ENCODE data around the gene NR6A1. TPM values are rescaled to one million over a fixed set of nuclear protein-coding genes. Genes with fewer than 3 reads are reported as not detected.
A peak's percentile ranks its signal among the peaks of the same experiment; 100 is the strongest.

The NR6A1 gene
- total RNA-seq, 1 experiment from 2014 or later: 97.7 TPM

DNA sequence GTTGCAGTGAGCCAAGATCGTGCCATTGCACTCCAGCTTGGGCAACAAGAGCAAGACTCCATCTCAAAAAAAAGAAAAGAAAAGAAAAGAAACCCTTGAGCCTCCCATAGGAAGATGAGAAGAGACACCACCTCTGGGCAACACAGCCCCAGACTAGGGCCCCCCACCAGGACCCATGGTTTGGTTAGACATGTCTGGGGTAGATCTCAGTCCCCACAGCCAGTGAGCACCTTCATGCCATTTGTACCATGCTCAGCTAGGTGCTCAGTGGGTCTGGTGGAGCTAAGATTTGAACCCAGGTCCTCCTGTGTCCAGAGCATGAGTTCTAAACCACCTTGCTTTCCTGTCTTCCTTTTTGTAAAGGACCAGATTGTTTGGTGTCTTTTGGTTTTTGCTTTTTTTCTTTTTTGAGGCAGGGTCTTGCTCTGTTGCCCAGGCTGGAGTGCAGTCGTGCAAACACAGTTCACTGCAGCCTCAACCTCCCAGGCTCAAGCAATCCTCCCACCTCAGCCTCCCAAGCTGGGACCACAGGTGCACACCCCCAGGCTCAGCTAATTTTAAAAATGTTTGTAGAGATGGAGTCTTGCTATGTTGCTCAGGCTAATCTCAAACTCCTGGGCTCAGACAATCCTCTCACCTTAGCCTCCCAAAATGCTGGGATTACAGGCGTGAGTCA is 17.6 kb upstream of the NR6A1 start:
- H3K27me3 ChIP-seq (ENCODE audit: control insufficient read depth, insufficient read depth, low read length): no peaks in the 10 kb centered on the region
- H3K36me3 ChIP-seq (replicated peaks; ENCODE audit: control insufficient read depth, insufficient read depth, low read length): no peaks in the 10 kb centered on the region
- DNase-seq: no peak
- no peak overlapping the region for H3K4me3 ChIP-seq (ENCODE audit: insufficient read depth, low read depth, low read length)

DNA sequence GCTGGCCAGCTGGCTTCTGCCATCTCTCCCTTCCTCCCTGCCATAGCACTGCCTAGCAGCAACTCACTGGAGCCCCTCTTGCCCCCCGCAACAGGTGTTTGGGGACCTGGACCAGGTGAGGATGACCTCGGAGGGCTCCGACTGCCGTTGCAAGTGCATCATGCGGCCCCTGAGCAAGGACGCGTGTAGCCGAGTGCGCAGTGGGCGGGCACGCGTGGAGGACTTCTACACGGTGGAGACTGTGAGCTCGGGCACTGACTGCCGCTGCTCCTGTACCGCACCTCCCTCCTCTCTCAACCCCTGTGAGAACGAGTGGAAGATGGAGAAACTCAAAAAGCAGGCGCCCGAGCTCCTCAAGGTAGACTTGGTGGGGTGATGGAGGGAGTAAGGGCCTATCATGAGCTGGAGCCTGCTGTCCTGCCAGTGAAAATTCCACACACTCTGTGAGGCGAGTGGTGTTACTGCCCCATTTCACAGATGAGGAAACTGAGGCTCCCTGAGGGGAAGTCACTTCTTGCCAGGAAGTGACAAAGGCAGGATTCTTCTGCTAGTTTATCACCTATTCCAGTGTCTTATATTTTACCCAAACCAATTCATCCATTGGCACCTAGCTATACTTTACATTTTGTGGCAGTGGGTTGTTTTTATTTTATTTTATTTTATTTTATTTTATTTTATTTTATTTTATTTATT is 15.9 kb upstream of the NR6A1 start:
- Histone ChIP-seq H3K27me3 (ENCODE audit: control insufficient read depth, insufficient read depth, low read length) (no peaks in the 10 kb centered on the region), H3K36me3 (replicated peaks; ENCODE audit: control insufficient read depth, insufficient read depth, low read length) (no peaks in the 10 kb centered on the region)
- no peak for DNase-seq

DNA sequence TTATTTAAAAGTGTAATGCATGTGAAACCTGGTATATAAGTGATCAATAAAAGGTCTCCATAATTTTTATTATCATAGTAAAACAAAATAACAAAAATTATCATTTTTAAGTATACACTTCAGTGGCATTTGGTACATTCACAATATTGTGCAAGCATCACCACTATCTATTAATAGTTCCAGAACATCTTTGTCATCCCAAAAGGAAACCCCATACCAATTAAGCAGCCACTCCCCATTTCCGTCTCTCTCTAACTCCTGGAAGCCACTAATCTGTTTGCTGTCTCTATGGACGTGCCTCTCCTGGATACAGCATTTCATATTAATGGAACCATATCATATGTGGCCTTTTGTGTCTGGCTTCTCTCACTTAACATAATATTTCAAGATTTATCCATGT is 13.4 kb upstream of the NR6A1 start:
- Histone ChIP-seq H3K36me3 (replicated peaks; ENCODE audit: control insufficient read depth, insufficient read depth, low read length) (no peaks in the 10 kb centered on the region), H3K27me3 (ENCODE audit: control insufficient read depth, insufficient read depth, low read length) (no peaks in the 10 kb centered on the region), H3K4me3 (ENCODE audit: insufficient read depth, low read depth, low read length) (no peak overlapping the region)
- peak; percentile 16 for DNase-seq

More for the DNA sequence above, 15.9 kb upstream of the NR6A1 start:
- no peak overlapping the region for H3K4me3 ChIP-seq (ENCODE audit: insufficient read depth, low read depth, low read length)

DNA sequence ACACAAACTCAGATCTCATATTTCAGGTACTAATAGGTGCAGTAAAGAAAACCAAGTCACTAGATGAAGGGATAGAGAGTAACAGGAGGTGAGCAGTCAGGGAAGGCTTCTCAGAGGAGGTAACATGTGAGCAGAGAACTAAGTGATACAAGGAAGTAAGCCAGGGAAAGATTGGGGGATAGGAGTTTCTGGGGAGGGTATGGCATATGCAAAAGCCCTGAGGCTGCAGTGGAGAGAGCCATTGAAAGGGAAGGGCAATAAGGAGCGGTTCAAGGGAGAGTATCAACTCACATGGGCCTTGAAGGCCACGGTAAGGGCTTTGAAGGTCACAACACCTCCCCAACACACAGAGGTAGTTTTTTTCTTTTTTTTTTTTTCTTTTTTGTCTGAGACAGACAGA is 12.7 kb upstream of the NR6A1 start:
- Histone ChIP-seq H3K27me3 (ENCODE audit: control insufficient read depth, insufficient read depth, low read length) (no peaks in the 10 kb centered on the region), H3K4me3 (ENCODE audit: insufficient read depth, low read depth, low read length) (no peak overlapping the region), H3K36me3 (replicated peaks; ENCODE audit: control insufficient read depth, insufficient read depth, low read length) (no peaks in the 10 kb centered on the region)
- peak; percentile 11 for DNase-seq

DNA sequence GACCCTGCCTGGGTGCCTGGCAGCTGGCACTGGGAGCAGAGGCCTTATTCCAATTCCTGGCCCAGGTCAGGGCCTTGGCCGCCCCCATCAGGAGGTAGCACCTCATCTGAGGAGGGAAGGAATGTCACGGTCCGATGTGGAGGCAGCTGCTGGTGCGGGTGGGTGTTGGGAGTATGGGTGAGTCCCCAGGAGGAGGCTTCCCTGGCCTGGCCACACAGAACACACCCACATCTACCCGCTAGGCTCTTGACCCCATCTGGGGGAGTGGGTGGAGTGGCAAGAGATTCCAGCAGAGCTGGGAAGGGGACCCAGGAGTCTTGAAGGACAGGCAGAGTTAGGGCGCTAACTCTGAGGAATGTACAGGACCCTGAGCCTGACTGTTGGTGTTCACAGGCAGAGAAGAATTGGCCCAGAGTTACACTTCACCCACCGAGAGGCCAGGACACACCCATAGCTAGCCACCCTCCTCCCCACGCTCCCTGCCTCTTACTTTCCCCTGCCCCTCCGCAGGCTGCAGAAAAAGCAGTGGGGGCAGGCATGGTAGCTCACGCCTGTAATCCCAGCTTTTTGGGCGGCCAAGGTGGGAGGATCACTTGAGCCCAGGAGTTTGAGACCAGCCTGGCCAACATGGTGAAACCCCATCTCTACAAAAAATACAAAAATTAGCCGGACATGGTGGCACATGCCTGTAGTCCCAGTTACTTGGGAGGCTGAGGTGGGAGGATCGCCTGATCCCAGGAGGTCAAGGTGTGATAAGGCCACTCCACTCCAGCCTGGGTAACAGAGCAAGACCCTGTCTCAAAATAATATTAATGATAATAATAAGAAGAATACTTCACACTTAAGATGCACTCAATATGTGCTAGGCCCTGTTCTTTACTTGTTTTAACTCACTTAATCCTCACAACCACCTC is 11.8 kb upstream of the NR6A1 start:
- DNase-seq: peak; percentile 58
- H3K36me3 ChIP-seq (replicated peaks; ENCODE audit: control insufficient read depth, insufficient read depth, low read length): no peaks in the 10 kb centered on the region
- H3K4me3 ChIP-seq (ENCODE audit: insufficient read depth, low read depth, low read length): no peak overlapping the region
- no peaks in the 10 kb centered on the region for H3K27me3 ChIP-seq (ENCODE audit: control insufficient read depth, insufficient read depth, low read length)

DNA sequence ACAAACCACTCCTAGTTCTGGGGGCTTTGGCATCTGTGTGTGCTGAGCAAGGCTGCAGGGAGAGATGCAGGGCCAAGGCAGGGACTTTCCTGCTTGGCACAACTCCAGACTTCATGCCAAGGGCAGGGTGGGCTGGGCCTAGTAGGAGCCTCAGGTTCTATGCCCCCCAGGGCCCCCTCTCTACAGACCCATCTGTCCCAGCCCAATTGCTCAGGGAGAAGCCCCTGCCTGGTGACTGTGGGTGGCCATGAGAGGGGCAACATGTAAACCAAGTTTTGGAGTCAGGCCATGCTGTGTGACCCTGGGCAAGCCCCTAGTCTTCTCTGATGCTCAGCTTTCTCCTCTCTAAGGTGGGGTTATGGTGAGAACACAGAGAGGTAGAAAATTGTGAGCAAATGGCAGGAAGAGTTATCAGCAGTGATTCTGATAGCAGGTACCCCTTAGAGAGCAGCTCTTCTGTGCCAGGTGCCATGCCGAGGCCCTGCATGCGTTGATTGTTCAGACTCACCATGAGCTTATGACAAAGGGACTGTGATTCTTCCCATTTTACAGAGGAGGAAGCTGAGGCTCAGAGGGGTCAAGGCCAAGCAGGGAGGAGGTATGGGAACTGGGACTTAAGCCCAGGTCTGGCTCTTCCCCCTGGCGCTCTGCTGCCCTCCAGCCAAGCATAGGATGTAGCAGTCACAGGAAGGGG is 11.0 kb upstream of the NR6A1 start:
- DNase-seq: no peak
- H3K27me3 ChIP-seq (ENCODE audit: control insufficient read depth, insufficient read depth, low read length): peaks cover 7% of the 10 kb centered on the region

DNA sequence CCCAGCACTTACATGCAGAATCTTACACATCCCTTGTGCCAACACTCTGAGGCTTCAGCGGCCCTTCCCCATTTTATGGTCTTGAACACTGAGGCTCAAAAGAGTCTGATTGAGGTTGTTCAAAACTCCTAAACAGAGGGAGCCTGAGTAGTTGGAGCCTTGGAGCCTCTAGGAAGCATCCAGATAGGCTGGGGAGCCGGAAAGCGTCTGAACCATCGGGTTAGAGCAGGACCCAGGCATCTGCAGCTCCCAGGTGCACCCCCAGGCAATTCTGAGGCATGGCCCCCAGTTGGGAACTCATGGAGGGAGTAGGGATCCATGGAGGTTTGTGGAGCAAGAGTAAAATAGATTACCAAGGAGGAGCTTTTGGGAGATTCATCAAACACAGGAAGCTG is 9.6 kb upstream of the NR6A1 start:
- Histone ChIP-seq H3K36me3 (replicated peaks; ENCODE audit: control insufficient read depth, insufficient read depth, low read length) (no peaks in the 10 kb centered on the region), H3K4me3 (ENCODE audit: insufficient read depth, low read depth, low read length) (no peak overlapping the region), H3K27me3 (ENCODE audit: control insufficient read depth, insufficient read depth, low read length) (peaks cover 15% of the 10 kb centered on the region)
- no peak for DNase-seq

More for the DNA sequence above, 11.0 kb upstream of the NR6A1 start:
- Histone ChIP-seq H3K36me3 (replicated peaks; ENCODE audit: control insufficient read depth, insufficient read depth, low read length) (no peaks in the 10 kb centered on the region), H3K4me3 (ENCODE audit: insufficient read depth, low read depth, low read length) (no peak overlapping the region)

DNA sequence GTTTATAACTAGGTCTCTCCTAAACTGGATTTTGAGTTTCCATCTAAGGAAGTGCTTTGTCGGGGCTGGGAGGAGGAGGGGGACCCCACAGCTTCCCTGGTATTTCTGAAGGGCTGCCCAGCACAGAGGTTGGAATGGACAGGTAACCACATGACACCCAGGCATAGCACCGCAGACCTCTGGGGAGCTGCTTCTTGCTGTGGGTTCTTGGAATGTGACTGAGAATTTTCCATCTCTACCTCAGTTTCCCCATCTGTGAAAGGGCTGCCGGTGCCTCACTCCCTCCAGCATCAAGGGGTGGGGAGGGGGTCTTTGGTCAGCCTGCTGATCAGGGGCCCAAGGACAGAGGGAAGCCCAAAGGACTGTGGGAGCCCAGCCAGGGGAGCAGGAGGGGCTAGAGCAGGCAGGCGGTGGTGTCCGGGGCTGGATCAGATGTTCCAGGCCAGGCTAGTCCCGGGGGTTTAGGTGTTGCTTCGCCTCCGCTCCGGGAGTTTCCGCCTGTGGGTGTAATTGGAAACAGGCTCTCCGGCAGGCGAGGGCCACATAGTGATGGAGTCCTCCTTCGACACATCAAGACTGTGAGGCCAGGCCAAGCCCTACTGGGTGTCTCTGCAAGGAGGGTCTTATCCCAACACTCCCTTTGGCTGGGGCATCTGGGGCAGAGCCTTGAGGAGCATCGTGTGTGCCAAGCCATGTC is 9.1 kb upstream of the NR6A1 start:
- H3K36me3 ChIP-seq (replicated peaks; ENCODE audit: control insufficient read depth, insufficient read depth, low read length): no peaks in the 10 kb centered on the region
- peaks cover 16% of the 10 kb centered on the region for H3K27me3 ChIP-seq (ENCODE audit: control insufficient read depth, insufficient read depth, low read length)
- DNase-seq: peak; percentile 55
- no peak overlapping the region for H3K4me3 ChIP-seq (ENCODE audit: insufficient read depth, low read depth, low read length)

DNA sequence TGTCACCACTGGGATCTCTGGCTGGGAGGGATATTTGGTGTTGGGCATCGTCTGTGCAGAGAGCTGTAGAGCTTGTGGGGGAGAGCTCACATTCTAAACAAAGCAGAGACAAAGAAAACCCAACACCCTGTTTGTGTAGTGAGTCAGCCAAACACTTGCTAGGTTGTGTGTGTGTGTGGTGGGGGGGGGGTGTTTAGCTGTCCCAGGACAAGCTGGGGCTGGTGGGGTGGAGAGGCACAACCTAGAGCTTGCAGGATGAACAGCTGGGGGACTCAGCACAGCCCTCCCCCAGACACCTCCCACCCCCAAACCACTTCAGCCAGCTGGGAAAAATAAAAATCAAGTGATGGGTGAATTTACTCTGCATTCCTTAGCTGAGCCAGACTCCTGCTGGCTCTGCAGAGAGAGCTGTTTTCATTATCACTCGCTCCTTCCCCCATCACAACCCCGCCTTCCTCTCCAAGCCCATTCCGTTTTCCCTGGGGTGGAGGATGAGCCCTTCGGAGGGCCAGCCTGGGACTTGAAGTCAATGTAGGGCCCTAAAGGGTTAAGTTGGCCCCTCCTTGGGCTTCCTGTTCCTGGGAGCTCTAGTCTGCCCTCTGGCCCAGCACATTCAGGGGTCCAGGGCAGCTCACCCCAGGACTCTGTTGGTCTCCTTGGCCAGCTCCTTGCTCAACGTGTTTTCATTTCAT is 8.4 kb upstream of the NR6A1 start:
- H3K4me3 ChIP-seq (ENCODE audit: insufficient read depth, low read depth, low read length): no peak overlapping the region
- peak; percentile 89 for DNase-seq
- no peaks in the 10 kb centered on the region for H3K36me3 ChIP-seq (replicated peaks; ENCODE audit: control insufficient read depth, insufficient read depth, low read length)
- H3K27me3 ChIP-seq (ENCODE audit: control insufficient read depth, insufficient read depth, low read length): peaks cover 16% of the 10 kb centered on the region

DNA sequence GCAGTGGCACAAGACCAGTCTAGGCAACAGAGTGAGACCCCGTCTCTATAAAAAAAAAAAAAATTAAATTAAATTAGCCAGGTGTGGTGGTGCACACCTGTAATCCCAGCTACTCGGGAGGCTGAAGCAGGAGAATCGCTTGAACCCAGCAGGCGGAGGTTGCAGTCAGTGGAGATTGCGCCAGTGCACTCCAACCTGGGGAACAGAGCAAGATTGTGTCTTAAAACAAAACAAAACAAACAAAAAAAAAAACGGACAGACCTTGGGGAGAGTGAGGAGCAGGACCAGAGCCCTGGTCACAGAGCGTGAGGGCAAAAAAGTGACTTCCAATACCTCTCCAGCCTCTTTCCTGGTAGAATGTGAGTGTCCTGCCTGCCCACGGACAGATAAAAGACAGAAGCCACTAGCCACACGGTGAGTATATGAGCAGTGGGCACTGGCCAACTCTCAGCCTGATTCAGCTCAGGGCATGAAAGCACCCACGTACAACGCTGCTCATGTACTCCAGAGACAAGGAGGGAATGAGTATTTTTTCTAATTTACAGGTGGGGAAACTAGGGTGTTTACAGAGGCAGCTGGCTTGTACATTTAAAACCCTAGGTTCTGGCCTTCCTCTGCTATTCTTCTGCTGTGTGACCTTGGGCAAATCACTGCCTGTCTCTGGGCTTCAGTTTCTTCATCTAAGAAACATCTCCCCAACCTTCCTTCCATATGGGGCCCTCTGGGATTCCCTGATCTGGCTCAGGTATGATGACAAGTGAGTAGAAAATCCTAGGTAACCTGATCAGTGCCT is 7.7 kb upstream of the NR6A1 start:
- peaks cover 16% of the 10 kb centered on the region for H3K27me3 ChIP-seq (ENCODE audit: control insufficient read depth, insufficient read depth, low read length)
- no peak overlapping the region for H3K4me3 ChIP-seq (ENCODE audit: insufficient read depth, low read depth, low read length)
- no peak for DNase-seq
- H3K36me3 ChIP-seq (replicated peaks; ENCODE audit: control insufficient read depth, insufficient read depth, low read length): no peaks in the 10 kb centered on the region

DNA sequence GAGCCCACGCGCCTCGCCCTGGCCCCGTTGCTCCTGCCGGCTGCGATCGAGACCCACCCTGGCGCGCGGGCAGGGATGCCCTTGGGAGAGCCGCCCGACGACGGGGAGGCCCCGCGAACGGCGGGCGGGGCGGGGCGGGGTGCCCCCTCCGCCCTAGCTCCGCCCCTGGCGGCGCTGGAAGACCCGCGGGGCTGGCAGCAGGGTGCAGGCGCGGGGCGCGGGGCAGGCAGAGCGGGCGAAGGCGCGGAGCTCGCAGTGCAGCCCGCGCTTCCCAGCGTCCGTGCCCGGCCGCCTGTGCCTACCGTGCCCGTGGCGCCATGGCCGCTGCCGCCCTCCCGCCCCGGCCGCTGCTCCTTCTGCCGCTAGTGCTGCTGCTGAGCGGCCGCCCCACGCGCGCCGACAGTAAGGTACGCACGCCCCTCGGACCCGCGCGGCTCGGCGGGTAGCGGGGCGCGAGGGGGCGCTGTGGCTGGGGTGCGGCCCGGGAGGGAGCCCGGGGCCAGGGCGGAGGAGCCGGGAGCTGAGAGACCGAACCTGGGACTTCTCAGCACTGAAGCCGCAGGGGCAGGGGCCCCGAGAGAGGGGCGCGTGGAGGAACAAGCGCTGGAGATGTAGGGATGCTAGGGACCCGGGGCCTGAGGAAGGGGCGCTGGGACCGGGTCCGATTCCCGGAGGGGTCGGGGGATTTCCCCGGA is 6.0 kb upstream of the NR6A1 start, which contains the start of gene OLFML2A:
Gene OLFML2A (plus strand): TSS at position 180 of the 695 bp plus-strand sequence. CDS start 138 bp downstream, at position 318.
- DNase-seq: peak; percentile 91
- no peaks in the 10 kb centered on the region for H3K36me3 ChIP-seq (replicated peaks; ENCODE audit: control insufficient read depth, insufficient read depth, low read length)

DNA sequence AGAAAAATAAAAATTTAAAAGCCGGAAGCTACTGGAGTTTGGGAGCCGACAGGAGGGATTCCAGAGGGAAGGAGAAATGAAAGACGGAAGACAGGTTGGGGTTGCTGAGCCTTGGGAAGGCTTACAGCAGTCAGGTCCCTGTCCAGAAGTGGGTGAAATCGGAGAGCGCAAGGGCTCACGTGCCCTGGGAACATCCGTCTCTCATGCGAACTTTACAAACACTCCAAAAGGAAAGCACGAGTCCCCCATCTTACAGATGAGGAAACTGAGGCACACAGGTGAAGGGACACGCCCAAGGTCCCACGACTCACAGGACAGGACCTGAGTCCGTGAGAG is 5.5 kb upstream of the NR6A1 start:
- H3K4me3 ChIP-seq (ENCODE audit: insufficient read depth, low read depth, low read length): peak overlapping the region; percentile 59
- H3K27me3 ChIP-seq (ENCODE audit: control insufficient read depth, insufficient read depth, low read length): peaks cover 16% of the 10 kb centered on the region
- DNase-seq: no peak
- H3K36me3 ChIP-seq (replicated peaks; ENCODE audit: control insufficient read depth, insufficient read depth, low read length): no peaks in the 10 kb centered on the region

More for the DNA sequence above, 6.0 kb upstream of the NR6A1 start, which contains the start of gene OLFML2A:
- peaks cover 16% of the 10 kb centered on the region for H3K27me3 ChIP-seq (ENCODE audit: control insufficient read depth, insufficient read depth, low read length)
- peak within 1 kb of the TSS; percentile 59 for H3K4me3 ChIP-seq (ENCODE audit: insufficient read depth, low read depth, low read length)

All from H7 (cell line).